Caco-2 (cell line): Measurements from ENCODE around the gene POLR3B. TPM values are rescaled to one million over a fixed set of nuclear protein-coding genes. Genes with fewer than 3 reads are reported as not detected.

Experiments used
- BruUV-seq: library from RNA; stranded (reverse); fragments of 400-500 nt; replicated peaks from 2 replicates; lab custom pipeline; 2021; lab: Mats Ljungman, UMichigan
- CTCF ChIA-PET: fragments of 300-600 bp; sonication (Branson Sonifier 250); formaldehyde crosslinking; loops from one replicate; lab custom pipeline; 2022; ENCODE audit warnings: antibody characterized with exemption; lab: Charles Lee
- POLR2A ChIA-PET: fragments of 300-600 bp; sonication (Branson Sonifier 250); formaldehyde crosslinking; loops from one replicate; lab custom pipeline; 2022; ENCODE audit warnings: antibody characterized with exemption; lab: Charles Lee
- DNase-seq, 2 experiments: peaks; one replicate each; pipeline versions ENCODE4 v3.0.0 to v3.0.0-alpha.2; 2020 to 2022
- H3K27me3 ChIP-seq: replicated peaks from 2 replicates; pipeline ENCODE4 v1.6.0; 2011; ENCODE audit warnings: low read length; ENCODE audit not compliant: control insufficient read depth, insufficient read depth
- H3K36me3 ChIP-seq: 2 replicates; pipeline ENCODE4 v1.5.1; 2011; ENCODE audit warnings: low read length; ENCODE audit not compliant: control insufficient read depth, insufficient read depth
- H3K4me1 ChIP-seq: fragments of 250-450 bp; sonication (Bioruptor Pico); 2 replicates; pipeline ENCODE4 v1.5.1; 2020; ENCODE audit warnings: mild to moderate bottlenecking
- H3K4me3 ChIP-seq: 2 replicates; pipeline ENCODE4 v1.5.1; 2011; ENCODE audit warnings: low read depth, mild to moderate bottlenecking, control low read depth, low read length
- H3K9me3 ChIP-seq: fragments of 250-450 bp; sonication (Bioruptor Pico); 2 replicates; pipeline ENCODE4 v1.5.1; 2020; ENCODE audit warnings: mild to moderate bottlenecking, moderate library complexity
- H3K27ac Mint-ChIP-seq: one replicate; pipeline ENCODE4 v1.8.0; 2022; ENCODE audit warnings: mixed read lengths; ENCODE audit not compliant: unreplicated experiment
- H3K27me3 Mint-ChIP-seq: one replicate; pipeline ENCODE4 v1.8.0; 2022; ENCODE audit warnings: mixed read lengths; ENCODE audit not compliant: insufficient read depth, unreplicated experiment
- H3K36me3 Mint-ChIP-seq: one replicate; pipeline ENCODE4 v1.8.0; 2022; ENCODE audit warnings: mild to moderate bottlenecking, mixed read lengths; ENCODE audit not compliant: insufficient read depth, unreplicated experiment
- H3K4me1 Mint-ChIP-seq: one replicate; pipeline ENCODE4 v1.8.0; 2022; ENCODE audit warnings: low read depth, mixed read lengths; ENCODE audit not compliant: unreplicated experiment
- H3K4me3 Mint-ChIP-seq: one replicate; pipeline ENCODE4 v1.8.0; 2022; ENCODE audit warnings: mild to moderate bottlenecking, moderate library complexity, mixed read lengths; ENCODE audit not compliant: unreplicated experiment
- H3K9me3 Mint-ChIP-seq: one replicate; pipeline ENCODE4 v1.8.0; 2022; ENCODE audit warnings: mixed read lengths; ENCODE audit not compliant: unreplicated experiment
- CTCF ChIP-seq, 2 experiments: fragments of 200-600 bp in 1 of 2; IDR thresholded peaks; 1 replicate in 1 of 2; 2 replicates in 1 of 2; pipeline versions ENCODE4 v1.5.1 to v1.8.0; 2011 to 2022; ENCODE audit warnings: antibody characterized with exemption in 1 of 2, control low read depth in 1 of 2, inconsistent platforms in 1 of 2, low read depth in 1 of 2, low read length in 1 of 2, mild to moderate bottlenecking in 1 of 2, moderate library complexity in 1 of 2; ENCODE audit not compliant: insufficient read depth in 1 of 2, severe bottlenecking in 1 of 2, unreplicated experiment in 1 of 2
- intact Hi-C: fragments of 100-400 bp; cut with micrococcal nuclease; formaldehyde crosslinking; loops from one replicate; pipeline ENCODE4 v1.10.0; 2022; ENCODE audit not compliant: unreplicated experiment
- total RNA-seq: library from RNA; stranded (reverse); gene quantifications from 2 replicates; pipeline ENCODE4 v1.2.3, GENCODE V29; 2022

The POLR3B gene
- total RNA-seq, 1 experiment from 2014 or later: 13.9 TPM

- Mint-ChIP-seq H3K9me3 (no peaks in the 10 kb centered on the region), H3K27me3 (no peaks in the 10 kb centered on the region), H3K4me1 (no peaks in the 10 kb centered on the region), H3K27ac (no peak overlapping the region), H3K36me3 (peaks cover 11% of the 10 kb centered on the region), H3K4me3 (no peak overlapping the region)
- Histone ChIP-seq H3K27me3 (no peaks in the 10 kb centered on the region), H3K9me3 (no peaks in the 10 kb centered on the region), H3K36me3 (no peaks in the 10 kb centered on the region), H3K4me3 (no peak overlapping the region), H3K4me1 (no peaks in the 10 kb centered on the region)
- ChIA-PET POLR2A (no interaction called here), CTCF (interaction anchor here (1.0 kb wide), 1 partner anchor 397 kb away, joined by 3 read pairs; no protein-coding TSS in a partner anchor)
- no peak for TF ChIP-seq CTCF (IDR thresholded peaks at IDR 0.05; ENCODE audit: insufficient read depth in 1 of 2, low read depth in 1 of 2, low read length in 1 of 2, severe bottlenecking in 1 of 2, unreplicated experiment in 1 of 2)
- no TSS peak for BruUV-seq
- DNase-seq: no peak
- intact Hi-C loops: no loop called here
Observed at GRCh38 chr12:106445053-106445452, 87.5 kb downstream of the POLR3B start.

GRCh38 chr12:106445959-106446358 is 88.4 kb downstream of the POLR3B start:
- H3K4me3 ChIP-seq: no peak overlapping the region
- ChIA-PET POLR2A (no interaction called here), CTCF (interaction anchor here (0.6 to 1.0 kb wide), 2 partner anchors 396 to 474 kb away, joined by 3 read pairs; no protein-coding TSS in a partner anchor)
- Mint-ChIP-seq H3K36me3 (peaks cover 2% of the 10 kb centered on the region), H3K9me3 (no peaks in the 10 kb centered on the region), H3K27ac (no peak overlapping the region), H3K4me1 (no peaks in the 10 kb centered on the region), H3K27me3 (no peaks in the 10 kb centered on the region), H3K4me3 (no peak overlapping the region)
- no peaks in the 10 kb centered on the region for H3K4me1 ChIP-seq
- no peaks in the 10 kb centered on the region for H3K9me3 ChIP-seq
- H3K27me3 ChIP-seq: no peaks in the 10 kb centered on the region
- BruUV-seq: no TSS peak
- intact Hi-C loops: no loop called here
- TF ChIP-seq CTCF (IDR thresholded peaks at IDR 0.05; ENCODE audit: insufficient read depth in 1 of 2, low read depth in 1 of 2, low read length in 1 of 2, severe bottlenecking in 1 of 2, unreplicated experiment in 1 of 2): no peak
- no peak for DNase-seq
- H3K36me3 ChIP-seq: no peaks in the 10 kb centered on the region

GRCh38 chr12:106446419-106447092 is 89.0 kb downstream of the POLR3B start:
- BruUV-seq: no TSS peak
- no peak for TF ChIP-seq CTCF (IDR thresholded peaks at IDR 0.05; ENCODE audit: insufficient read depth in 1 of 2, low read depth in 1 of 2, low read length in 1 of 2, severe bottlenecking in 1 of 2, unreplicated experiment in 1 of 2)
- Mint-ChIP-seq H3K36me3 (no peaks in the 10 kb centered on the region), H3K9me3 (no peaks in the 10 kb centered on the region), H3K27me3 (no peaks in the 10 kb centered on the region), H3K27ac (no peak overlapping the region), H3K4me3 (no peak overlapping the region), H3K4me1 (no peaks in the 10 kb centered on the region)
- no peaks in the 10 kb centered on the region for H3K27me3 ChIP-seq
- POLR2A ChIA-PET: no interaction called here
- intact Hi-C loops: no loop called here
- H3K9me3 ChIP-seq: no peaks in the 10 kb centered on the region
- no peaks in the 10 kb centered on the region for H3K4me1 ChIP-seq
- H3K36me3 ChIP-seq: no peaks in the 10 kb centered on the region
- CTCF ChIA-PET: interaction anchor here (1.1 to 1.3 kb wide), 2 partner anchors 395 to 451 kb away, joined by 3 to 5 read pairs; no protein-coding TSS in a partner anchor
- H3K4me3 ChIP-seq: no peak overlapping the region
- no peak for DNase-seq
